Measurements from ENCODE around the gene PADI6.

PADI6 gene

GRCh38 chr1:17358557-17358956, 13.4 kb upstream of the PADI6 start:
- no peak for DNase-seq

- no peak for DNase-seq
These were observed 13.0 kb upstream of the PADI6 start for GRCh38 chr1:17359031-17359430.

GRCh38 chr1:17359808-17360207, 12.2 kb upstream of the PADI6 start:
- DNase-seq: no peak

GRCh38 chr1:17360272-17360956, 11.6 kb upstream of the PADI6 start:
- DNase-seq: no peak

- no peak for DNase-seq
These were observed 10.3 kb upstream of the PADI6 start for GRCh38 chr1:17361687-17362086.

GRCh38 chr1:17363351-17363750, 8.6 kb upstream of the PADI6 start:
- no peak for DNase-seq

- no peak for DNase-seq
These were observed 8.2 kb upstream of the PADI6 start for GRCh38 chr1:17363771-17364170.

- peak; percentile 4 for DNase-seq
These were observed 6.7 kb upstream of the PADI6 start for GRCh38 chr1:17365293-17365692.

GRCh38 chr1:17369466-17369865, 2.5 kb upstream of the PADI6 start:
- no peak for DNase-seq

GRCh38 chr1:17370618-17371017, 1.4 kb upstream of the PADI6 start:
- no peak for DNase-seq

- DNase-seq: no peak
These were observed 959 bp downstream of the PADI6 start for GRCh38 chr1:17372955-17373354.

GRCh38 chr1:17375651-17376050, 3.7 kb downstream of the PADI6 start:
- no peak for DNase-seq

GRCh38 chr1:17377325-17377953, 5.4 kb downstream of the PADI6 start:
- DNase-seq: no peak

GRCh38 chr1:17381161-17381560, 9.2 kb downstream of the PADI6 start:
- no peak for DNase-seq

GRCh38 chr1:17392199-17392740, 20.3 kb downstream of the PADI6 start:
- DNase-seq: no peak

- no peak for DNase-seq
These were observed 21.2 kb downstream of the PADI6 start for GRCh38 chr1:17393230-17393629.

GRCh38 chr1:17397910-17398695, 26.1 kb downstream of the PADI6 start:
- DNase-seq: no peak

GRCh38 chr1:17400725-17401341, 28.8 kb downstream of the PADI6 start:
- DNase-seq: no peak

- DNase-seq: no peak
These were observed 29.8 kb downstream of the PADI6 start for GRCh38 chr1:17401841-17402240.

- no peak for DNase-seq
These were observed 31.1 kb downstream of the PADI6 start for GRCh38 chr1:17403081-17403480.

GRCh38 chr1:17404034-17404684, 32.2 kb downstream of the PADI6 start:
- no peak for DNase-seq

GRCh38 chr1:17404820-17405219, 32.8 kb downstream of the PADI6 start:
- DNase-seq: no peak

All from CD4-positive, alpha-beta T cell treated with Interleukin-4 for 4 hours (primary cell).